Kidney (tissue), 14 donors: ENCODE data around the gene KRT2. TPM values are rescaled to one million over a fixed set of nuclear protein-coding genes. Genes with fewer than 3 reads are reported as not detected.

ENCODE experiments used
- DNase-seq, 5 donors: peaks; one replicate each; pipeline ENCODE4 v3.0.0-alpha.2; 2013 to 2020
- FAIRE-seq: peaks from 2 replicates; lab custom pipeline; 2012; peaks lifted over from hg19 to GRCh38; lab: Jason Lieb, UNC
- H3K27ac ChIP-seq, 2 donors: one replicate each; pipeline ENCODE4 v1.7.0; 2013; ENCODE audit warnings: low read depth in 2 of 2, low read length in 2 of 2, inconsistent platforms in 1 of 2
- H3K27me3 ChIP-seq: one replicate; pipeline ENCODE4 v1.7.1; 2013; ENCODE audit warnings: low read length, inconsistent platforms; ENCODE audit not compliant: control insufficient read depth, insufficient read depth
- H3K36me3 ChIP-seq, 3 donors: one replicate each; pipeline versions ENCODE4 v1.7.0 to v1.7.1; 2013; ENCODE audit warnings: low read length in 3 of 3, control low read depth in 1 of 3, inconsistent platforms in 1 of 3; ENCODE audit not compliant: insufficient read depth in 3 of 3, control insufficient read depth in 2 of 3
- H3K4me1 ChIP-seq, 3 donors: one replicate each; pipeline versions ENCODE4 v1.7.0 to v1.7.1; 2013; ENCODE audit warnings: low read length in 3 of 3, inconsistent platforms in 1 of 3, low read depth in 1 of 3; ENCODE audit not compliant: control insufficient read depth in 2 of 3, insufficient read depth in 2 of 3
- H3K4me3 ChIP-seq, 3 donors: one replicate each; pipeline versions ENCODE4 v1.7.0 to v1.8.1; 2013; ENCODE audit warnings: low read length in 3 of 3, control low read depth in 1 of 3, inconsistent platforms in 1 of 3
- H3K9ac ChIP-seq, 3 donors: one replicate each; pipeline versions ENCODE4 v1.7.0 to v1.7.1; 2013; ENCODE audit warnings: low read length in 3 of 3, control low read depth in 1 of 3, inconsistent platforms in 1 of 3
- H3K9me3 ChIP-seq, 3 donors: one replicate each; pipeline versions ENCODE4 v1.7.0 to v1.7.1; 2013; ENCODE audit warnings: low read length in 3 of 3, control low read depth in 1 of 3, inconsistent platforms in 1 of 3; ENCODE audit not compliant: control insufficient read depth in 2 of 3, insufficient read depth in 1 of 3
- CTCF ChIP-seq: IDR thresholded peaks from 3 replicates; pipeline ENCODE4 v1.5.1; 2012; ENCODE audit warnings: mild to moderate bottlenecking, moderate library complexity, borderline replicate concordance; ENCODE audit not compliant: insufficient read depth; ENCODE audit errors: extremely low read depth
- intact Hi-C: fragments of 100-400 bp; cut with DNase I; formaldehyde crosslinking; loops from one replicate; pipeline ENCODE4 v1.11.1; 2022
- polyA plus RNA-seq: library from polyadenylated mRNA; stranded (reverse); fragments of 350-450 nt; fragmentation: Illumina TruSeq; extraction: RNeasy Lipid Tissue Mini Kit (QIAGEN cat#74804); gene quantifications from one replicate; pipeline ENCODE4 v1.2.3, GENCODE V29; 2014; ENCODE audit warnings: low read depth, low replicate concordance; ENCODE audit not compliant: insufficient read depth
- total RNA-seq: library from RNA; stranded (reverse); fragmentation: NEBNext Ultra II Directional; extraction: Animal tissue kit (Norgen Biotek cat#: 25700); gene quantifications from one replicate; pipeline ENCODE4 v1.2.1, GENCODE V29; 2021
- donor health status: control.
- donor health status: control.
- donor health status: control.
- donor health status: control.
- donor health status: control.
- donor health status: DM: yes; HTN: yes; CAD: no.
- donor health status: Normal renal cell carcinoma (clear cell type).

The KRT2 gene
- total and polyA plus RNA-seq, 2 donors from 2014 or later: not detected

GRCh38 chr12:52663420-52663819 is 11.4 kb upstream of the KRT2 start:
- no peak for FAIRE-seq
- Histone ChIP-seq H3K36me3 (no peaks in the 10 kb centered on the region), H3K4me1 (no peaks in the 10 kb centered on the region), H3K4me3 (no peak overlapping the region), H3K27ac (no peak overlapping the region), H3K9me3 (no peaks in the 10 kb centered on the region), H3K9ac (no peak overlapping the region), H3K27me3 (no peaks in the 10 kb centered on the region)
- no peak for TF ChIP-seq CTCF
- no peak for DNase-seq
- intact Hi-C loops: no loop called here

GRCh38 chr12:52662918-52663229 is 10.9 kb upstream of the KRT2 start:
- Histone ChIP-seq H3K36me3 (no peaks in the 10 kb centered on the region), H3K4me3 (no peak overlapping the region), H3K4me1 (no peaks in the 10 kb centered on the region), H3K27me3 (no peaks in the 10 kb centered on the region), H3K9ac (no peak overlapping the region), H3K27ac (no peak overlapping the region), H3K9me3 (no peaks in the 10 kb centered on the region)
- TF ChIP-seq CTCF: no peak
- no peak for FAIRE-seq
- no peak for DNase-seq
- intact Hi-C loops: no loop called here

GRCh38 chr12:52662093-52662917 is 10.3 kb upstream of the KRT2 start:
- H3K4me1 ChIP-seq: no peaks in the 10 kb centered on the region
- no peak overlapping the region for H3K27ac ChIP-seq
- no peak overlapping the region for H3K9ac ChIP-seq
- no peak for TF ChIP-seq CTCF
- FAIRE-seq: no peak
- H3K9me3 ChIP-seq: no peaks in the 10 kb centered on the region
- H3K27me3 ChIP-seq: no peaks in the 10 kb centered on the region
- intact Hi-C loops: no loop called here
- no peak for DNase-seq
- H3K4me3 ChIP-seq: no peak overlapping the region
- no peaks in the 10 kb centered on the region for H3K36me3 ChIP-seq
